A549 (cell line): Measurements from ENCODE around the gene CACNA1C. TPM values are rescaled to one million over a fixed set of nuclear protein-coding genes. Genes with fewer than 3 reads are reported as not detected.

ENCODE experiments used
- ATAC-seq, 2 experiments: fragments of 200-7000 bp in 1 of 2; fragments of >200 bp in 1 of 2; cut with Nextera tagmentation in 1 of 2; cut with Tn5 transposase in 1 of 2; 3 replicates each; pipeline versions ENCODE4 v1.8.0 to v1.9.1; 2018 to 2020; ENCODE audit warnings: mild to moderate bottlenecking in 1 of 2, moderate library complexity in 1 of 2
- CTCF ChIA-PET: fragments of 300-600 bp; sonication (Branson Sonifier 250); formaldehyde crosslinking; extraction: SDS; loops from one replicate; lab custom pipeline; 2021; ENCODE audit warnings: antibody characterized with exemption, inconsistent platforms; lab: Yijun Ruan, JAX
- POLR2A ChIA-PET: fragments of 350-600 bp; formaldehyde crosslinking; extraction: SDS; loops from one replicate; lab custom pipeline; 2021; ENCODE audit warnings: antibody characterized with exemption, inconsistent platforms; lab: Yijun Ruan, JAX
- DNase-seq, 2 experiments: peaks; one replicate each; pipeline versions ENCODE4 v3.0.0 to v3.0.0-alpha.2; 2011 to 2016; ENCODE audit warnings: low read depth in 1 of 2, low spot score in 1 of 2
- FAIRE-seq: peaks from 2 replicates; lab custom pipeline; 2011; peaks lifted over from hg19 to GRCh38; lab: Jason Lieb, UNC
- H3K27ac ChIP-seq, 2 experiments: fragments of >200 bp; sonication (Bioruptor Twin); formaldehyde crosslinking; 3 replicates each; pipeline ENCODE4 v1.5.1; 2016 to 2017
- H3K4me1 ChIP-seq: fragments of >200 bp; sonication (Bioruptor Twin); formaldehyde crosslinking; 3 replicates; pipeline ENCODE4 v1.6.1; 2016
- H3K4me2 ChIP-seq: fragments of >200 bp; sonication (Bioruptor Twin); formaldehyde crosslinking; 3 replicates; pipeline ENCODE4 v1.6.1; 2016
- H3K4me3 ChIP-seq: fragments of >200 bp; sonication (Bioruptor Twin); formaldehyde crosslinking; 3 replicates; pipeline ENCODE4 v1.5.1; 2016
- H3K9me3 ChIP-seq: fragments of >200 bp; sonication (Bioruptor Twin); formaldehyde crosslinking; 3 replicates; pipeline ENCODE4 v1.6.1; 2016
- BHLHE40 ChIP-seq: IDR thresholded peaks from 2 replicates; pipeline ENCODE4 v1.6.1; 2012; ENCODE audit warnings: low read depth, low read length, inconsistent platforms
- CBX8 ChIP-seq: fragments of 200-600 bp; sonication (generic); IDR thresholded peaks from 2 replicates; pipeline ENCODE4 v1.6.1; 2016
- CTCF ChIP-seq: fragments of >200 bp; sonication (Bioruptor Twin); formaldehyde crosslinking; IDR thresholded peaks from 3 replicates; pipeline ENCODE4 v1.5.1; 2016
- E2F6 ChIP-seq: IDR thresholded peaks from 2 replicates; pipeline ENCODE4 v1.6.1; 2012; ENCODE audit warnings: low read depth, borderline replicate concordance
- FOSL2 ChIP-seq, 2 experiments: fragments of 450-650 bp in 1 of 2; fragments of >200 bp in 1 of 2; sonication (Bioruptor Twin) in 1 of 2; formaldehyde crosslinking; IDR thresholded peaks; 2 replicates each; pipeline versions ENCODE4 v1.5.0 to v1.6.1; 2016 to 2020; ENCODE audit warnings: mild to moderate bottlenecking in 1 of 2, moderate library complexity in 1 of 2
- HMGXB4 ChIP-seq: fragments of 250-450 bp; sonication (Bioruptor Pico); IDR thresholded peaks from 2 replicates; pipeline ENCODE4 v1.5.0; 2021; ENCODE audit warnings: mild to moderate bottlenecking, moderate library complexity, borderline replicate concordance
- HOXA7 ChIP-seq: fragments of 250-450 bp; sonication (Bioruptor Pico); IDR thresholded peaks from 2 replicates; pipeline ENCODE4 v1.5.0; 2020; ENCODE audit warnings: mild to moderate bottlenecking, moderate library complexity
- JUN ChIP-seq, 2 experiments: fragments of >200 bp; sonication (Bioruptor Twin); formaldehyde crosslinking; IDR thresholded peaks; 2 replicates in 1 of 2; 3 replicates in 1 of 2; pipeline ENCODE4 v1.6.1; 2016 to 2017
- MAZ ChIP-seq: fragments of 150-350 bp; IDR thresholded peaks from 2 replicates; pipeline ENCODE4 v1.6.1; 2014; ENCODE audit warnings: antibody characterized with exemption, low read depth, low read length, borderline replicate concordance
- NFE2L2 ChIP-seq: fragments of 150-350 bp; conservative IDR thresholded peaks from 2 replicates; pipeline ENCODE4 v1.6.1; 2014; ENCODE audit warnings: low read length
- NR3C1 ChIP-seq: fragments of >200 bp; sonication (Bioruptor Twin); formaldehyde crosslinking; IDR thresholded peaks from 3 replicates; pipeline ENCODE4 v1.6.1; 2017
- PBX3 ChIP-seq: IDR thresholded peaks from 2 replicates; pipeline ENCODE4 v1.6.1; 2012
- RCOR1 ChIP-seq: fragments of 150-350 bp; IDR thresholded peaks from 2 replicates; pipeline ENCODE4 v1.6.1; 2014; ENCODE audit warnings: antibody characterized with exemption, low read length, low read depth
- RNF2 ChIP-seq: fragments of 200-600 bp; sonication (generic); IDR thresholded peaks from 2 replicates; pipeline ENCODE4 v1.6.1; 2016; ENCODE audit warnings: low read depth, mild to moderate bottlenecking, antibody characterized with exemption, moderate library complexity, borderline replicate concordance
- ZC3H11A ChIP-seq: fragments of 450-650 bp; IDR thresholded peaks from 2 replicates; pipeline ENCODE4 v1.6.1; 2014; ENCODE audit warnings: antibody characterized with exemption, mild to moderate bottlenecking
- ZNF302 ChIP-seq: fragments of 250-450 bp; sonication (Bioruptor Pico); IDR thresholded peaks from 2 replicates; pipeline ENCODE4 v1.9.0; 2021; ENCODE audit warnings: inconsistent platforms, mild to moderate bottlenecking, moderate library complexity
- WGBS: methylation state at CpG from one replicate; pipeline ENCODE4 v1.1.6; 2017; ENCODE audit errors: missing lambda C conversion rate; 5-methylcytosine and 5-hydroxymethylcytosine counted together
- polyA plus RNA-seq, 4 experiments: library from polyadenylated mRNA; depleted of rRNA in 3 of 4; stranded (reverse); fragments of >200 nt; fragmentation: RNase III in 1 of 4; extraction: RNeasy Plus Mini Kit Qiagen cat#74134 plus additional on column Dnase treatment in 1 of 4; gene quantifications; 2 replicates in 3 of 4; 3 replicates in 1 of 4; pipeline ENCODE4 v1.2.3, GENCODE V29; 2011 to 2017
- TF ChIP-seq, protein P1 (sequence below): fragments of 200-600 bp; sonication (generic); IDR thresholded peaks from 2 replicates; pipeline ENCODE4 v1.6.1; 2016; ENCODE audit warnings: antibody characterized with exemption, mild to moderate bottlenecking, moderate library complexity
- TF ChIP-seq, protein P2 (sequence below): IDR thresholded peaks from 2 replicates; pipeline ENCODE4 v1.6.1; 2012

CACNA1C gene
- polyA plus RNA-seq, 2 of the 4 experiments (the other 2 are of a cell fraction), result not detected

- H3K4me2 ChIP-seq, result no peak overlapping the region
- FAIRE-seq (no peak), DNase-seq (no peak), ATAC-seq (no peak)
- ChIA-PET POLR2A (no interaction called here), CTCF (interaction anchor here (1.0 kb wide), 1 partner anchor 8 kb away, joined by 3 read pairs; no protein-coding TSS in a partner anchor)
- WGBS, result 9% methylated on average over 9 of the region's 9 CpGs
- H3K9me3 ChIP-seq, result no peaks in the 10 kb centered on the region
- H3K27ac ChIP-seq, result no peak overlapping the region
- no peaks in the 10 kb centered on the region for H3K4me1 ChIP-seq
- H3K4me3 ChIP-seq, result no peak overlapping the region
- TF ChIP-seq ZNF302 (CRISPR knock-in tag) (no peak), MAZ (no peak), RCOR1 (no peak), E2F6 (no peak), FOSL2 (IDR thresholded peaks at IDR 0.05) (no peak), FOSL2 (CRISPR knock-in tag; IDR thresholded peaks at IDR 0.05) (no peak), CTCF (no peak), HOXA7 (CRISPR knock-in tag) (no peak), NFE2L2 (no peak), PBX3 (no peak), NR3C1 (no peak), BHLHE40 (no peak), CBX8 (no peak), RNF2 (no peak), JUN (IDR thresholded peaks at IDR 0.05) (no peak), HMGXB4 (no peak), ZC3H11A (no peak)
- TF ChIP-seq, protein P1, sequence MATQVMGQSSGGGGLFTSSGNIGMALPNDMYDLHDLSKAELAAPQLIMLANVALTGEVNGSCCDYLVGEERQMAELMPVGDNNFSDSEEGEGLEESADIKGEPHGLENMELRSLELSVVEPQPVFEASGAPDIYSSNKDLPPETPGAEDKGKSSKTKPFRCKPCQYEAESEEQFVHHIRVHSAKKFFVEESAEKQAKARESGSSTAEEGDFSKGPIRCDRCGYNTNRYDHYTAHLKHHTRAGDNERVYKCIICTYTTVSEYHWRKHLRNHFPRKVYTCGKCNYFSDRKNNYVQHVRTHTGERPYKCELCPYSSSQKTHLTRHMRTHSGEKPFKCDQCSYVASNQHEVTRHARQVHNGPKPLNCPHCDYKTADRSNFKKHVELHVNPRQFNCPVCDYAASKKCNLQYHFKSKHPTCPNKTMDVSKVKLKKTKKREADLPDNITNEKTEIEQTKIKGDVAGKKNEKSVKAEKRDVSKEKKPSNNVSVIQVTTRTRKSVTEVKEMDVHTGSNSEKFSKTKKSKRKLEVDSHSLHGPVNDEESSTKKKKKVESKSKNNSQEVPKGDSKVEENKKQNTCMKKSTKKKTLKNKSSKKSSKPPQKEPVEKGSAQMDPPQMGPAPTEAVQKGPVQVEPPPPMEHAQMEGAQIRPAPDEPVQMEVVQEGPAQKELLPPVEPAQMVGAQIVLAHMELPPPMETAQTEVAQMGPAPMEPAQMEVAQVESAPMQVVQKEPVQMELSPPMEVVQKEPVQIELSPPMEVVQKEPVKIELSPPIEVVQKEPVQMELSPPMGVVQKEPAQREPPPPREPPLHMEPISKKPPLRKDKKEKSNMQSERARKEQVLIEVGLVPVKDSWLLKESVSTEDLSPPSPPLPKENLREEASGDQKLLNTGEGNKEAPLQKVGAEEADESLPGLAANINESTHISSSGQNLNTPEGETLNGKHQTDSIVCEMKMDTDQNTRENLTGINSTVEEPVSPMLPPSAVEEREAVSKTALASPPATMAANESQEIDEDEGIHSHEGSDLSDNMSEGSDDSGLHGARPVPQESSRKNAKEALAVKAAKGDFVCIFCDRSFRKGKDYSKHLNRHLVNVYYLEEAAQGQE, result no peak
- TF ChIP-seq, protein P2, sequence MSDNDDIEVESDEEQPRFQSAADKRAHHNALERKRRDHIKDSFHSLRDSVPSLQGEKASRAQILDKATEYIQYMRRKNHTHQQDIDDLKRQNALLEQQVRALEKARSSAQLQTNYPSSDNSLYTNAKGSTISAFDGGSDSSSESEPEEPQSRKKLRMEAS, result no peak
Measured at GRCh38 chr12:2412305-2412643, 359.5 kb downstream of the CACNA1C start.
